BJ (cell line): ENCODE results near the gene DTNA. TPM values are rescaled to one million over a fixed set of nuclear protein-coding genes. Genes with fewer than 3 reads are reported as not detected.

Experiments
- CTCF ChIA-PET: fragments of 350-600 bp; formaldehyde crosslinking; extraction: SDS; loops from one replicate; lab custom pipeline; 2021; ENCODE audit warnings: antibody characterized with exemption, inconsistent platforms; lab: Yijun Ruan, JAX
- POLR2A ChIA-PET: fragments of 300-600 bp; sonication (Branson Sonifier 250); formaldehyde crosslinking; extraction: SDS; loops from one replicate; lab custom pipeline; 2021; ENCODE audit warnings: antibody characterized with exemption; lab: Charles Lee
- DNase-seq: peaks from one replicate; pipeline ENCODE4 v3.0.0-alpha.2; 2011; ENCODE audit warnings: low read depth
- H3K27me3 ChIP-seq: 2 replicates; pipeline ENCODE4 v1.6.0; 2011; ENCODE audit warnings: low read length; ENCODE audit not compliant: control insufficient read depth, insufficient read depth
- H3K36me3 ChIP-seq: 2 replicates; pipeline ENCODE4 v1.5.1; 2011; ENCODE audit warnings: low read length; ENCODE audit not compliant: control insufficient read depth, insufficient read depth
- H3K4me3 ChIP-seq: 2 replicates; pipeline ENCODE4 v1.5.1; 2011; ENCODE audit warnings: low read depth, mild to moderate bottlenecking, control low read depth, low read length
- polyA plus RNA-seq: library from polyadenylated mRNA; depleted of rRNA; stranded (reverse); fragments of >200 nt; gene quantifications from 2 replicates; pipeline ENCODE4 v1.2.3, GENCODE V29; 2011
- TF ChIP-seq, protein P1 (sequence below): IDR thresholded peaks from 2 replicates; pipeline ENCODE4 v1.5.1; 2011; ENCODE audit warnings: low read depth, mild to moderate bottlenecking, control low read depth, inconsistent platforms, low read length, moderate library complexity; ENCODE audit not compliant: insufficient read depth

The DTNA gene
- polyA plus RNA-seq, 1 experiment = 4.9 TPM

DNA sequence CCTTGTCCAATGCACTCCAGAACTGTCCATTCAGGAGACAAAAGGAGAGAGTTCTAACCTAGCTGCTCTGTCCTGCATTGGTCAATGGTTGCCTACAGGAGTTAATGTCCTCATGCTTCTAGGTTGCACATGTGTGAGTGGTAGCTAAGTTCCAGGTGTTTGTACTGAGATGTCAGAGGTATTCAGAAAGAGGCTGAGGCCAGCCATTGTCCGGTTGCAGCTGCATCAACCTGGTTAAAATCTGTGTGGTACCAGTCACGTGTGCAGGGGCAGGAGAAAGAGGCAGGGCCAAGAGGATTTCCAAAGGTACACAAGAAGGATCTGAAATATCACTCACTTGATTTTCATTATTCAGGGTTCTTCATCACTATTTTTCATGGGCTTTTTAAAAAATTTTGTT lies 70.8 kb downstream of the DTNA start:
- POLR2A ChIA-PET = no interaction called here
- DNase-seq = no peak
- H3K36me3 ChIP-seq = no peaks in the 10 kb centered on the region
- CTCF ChIA-PET = interaction anchor here (14.2 kb wide), 1 partner anchor 120 kb away, joined by 180 read pairs; no protein-coding TSS in a partner anchor
- no peaks in the 10 kb centered on the region for H3K27me3 ChIP-seq
- TF ChIP-seq, protein P1, sequence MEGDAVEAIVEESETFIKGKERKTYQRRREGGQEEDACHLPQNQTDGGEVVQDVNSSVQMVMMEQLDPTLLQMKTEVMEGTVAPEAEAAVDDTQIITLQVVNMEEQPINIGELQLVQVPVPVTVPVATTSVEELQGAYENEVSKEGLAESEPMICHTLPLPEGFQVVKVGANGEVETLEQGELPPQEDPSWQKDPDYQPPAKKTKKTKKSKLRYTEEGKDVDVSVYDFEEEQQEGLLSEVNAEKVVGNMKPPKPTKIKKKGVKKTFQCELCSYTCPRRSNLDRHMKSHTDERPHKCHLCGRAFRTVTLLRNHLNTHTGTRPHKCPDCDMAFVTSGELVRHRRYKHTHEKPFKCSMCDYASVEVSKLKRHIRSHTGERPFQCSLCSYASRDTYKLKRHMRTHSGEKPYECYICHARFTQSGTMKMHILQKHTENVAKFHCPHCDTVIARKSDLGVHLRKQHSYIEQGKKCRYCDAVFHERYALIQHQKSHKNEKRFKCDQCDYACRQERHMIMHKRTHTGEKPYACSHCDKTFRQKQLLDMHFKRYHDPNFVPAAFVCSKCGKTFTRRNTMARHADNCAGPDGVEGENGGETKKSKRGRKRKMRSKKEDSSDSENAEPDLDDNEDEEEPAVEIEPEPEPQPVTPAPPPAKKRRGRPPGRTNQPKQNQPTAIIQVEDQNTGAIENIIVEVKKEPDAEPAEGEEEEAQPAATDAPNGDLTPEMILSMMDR = no peak
- H3K4me3 ChIP-seq = no peak overlapping the region

DNA sequence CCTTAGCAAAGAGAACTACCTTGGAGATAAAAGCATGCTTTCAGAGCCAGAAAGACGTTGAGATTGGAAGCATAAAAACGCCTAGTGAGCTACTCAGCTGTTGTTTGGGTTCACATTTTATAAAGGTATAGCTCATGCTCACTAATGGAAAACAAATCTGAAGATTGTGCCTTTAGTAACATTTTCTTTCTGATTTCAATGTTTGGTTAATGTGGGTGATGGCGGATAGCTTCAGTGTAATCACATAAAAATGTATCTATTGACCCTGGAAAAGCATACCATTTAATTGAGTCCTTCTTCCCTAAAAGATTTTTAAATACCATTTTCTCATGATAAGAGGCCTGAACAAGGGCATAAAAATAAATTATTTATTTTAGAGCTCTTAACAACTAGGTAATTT lies 73.4 kb downstream of the DTNA start:
- H3K36me3 ChIP-seq = no peaks in the 10 kb centered on the region
- TF ChIP-seq, protein P1 = no peak
- CTCF ChIA-PET = interaction anchor here (0.8 to 14.2 kb wide), 5 partner anchors 10 to 187 kb away, joined by 3 to 180 read pairs (median 4); no protein-coding TSS in a partner anchor
- POLR2A ChIA-PET = interaction anchor here (0.6 to 0.7 kb wide), 2 partner anchors 507 to 603 kb away, joined by 4 read pairs; no protein-coding TSS in a partner anchor
- H3K4me3 ChIP-seq = no peak overlapping the region
- H3K27me3 ChIP-seq = no peaks in the 10 kb centered on the region
- DNase-seq = no peak

DNA sequence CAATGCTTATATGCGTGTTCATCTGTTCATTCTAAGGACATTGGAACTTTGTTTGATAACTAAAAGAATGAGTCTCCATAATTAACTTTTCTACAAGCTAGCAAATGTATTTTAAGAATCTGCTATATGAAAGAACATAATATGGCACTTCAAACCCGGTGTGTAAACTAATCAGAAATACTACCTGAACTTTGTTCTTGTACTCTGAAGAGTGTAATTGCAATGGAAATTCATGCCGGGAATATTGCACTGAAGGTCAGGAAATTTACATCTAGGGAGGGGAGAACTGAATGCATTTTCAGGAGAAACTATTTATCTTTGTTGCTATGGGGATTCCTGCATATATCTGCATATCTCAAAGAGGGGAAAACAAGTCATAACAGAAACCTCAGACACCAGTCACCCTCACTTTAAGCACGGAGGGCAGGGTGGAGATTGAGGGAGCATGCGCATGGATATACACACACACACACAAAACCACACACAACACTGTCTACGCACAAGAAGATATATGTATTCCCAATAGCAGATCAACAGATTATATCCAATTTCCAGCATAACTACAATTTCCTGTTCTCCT lies 76.2 kb downstream of the DTNA start:
- H3K4me3 ChIP-seq = no peak overlapping the region
- DNase-seq = no peak
- H3K27me3 ChIP-seq = no peaks in the 10 kb centered on the region
- TF ChIP-seq, protein P1 = no peak
- CTCF ChIA-PET = interaction anchor here (0.6 to 14.2 kb wide), 6 partner anchors 9 to 663 kb away, joined by 3 to 180 read pairs (median 4); no protein-coding TSS in a partner anchor
- POLR2A ChIA-PET = no interaction called here
- H3K36me3 ChIP-seq = no peaks in the 10 kb centered on the region

DNA sequence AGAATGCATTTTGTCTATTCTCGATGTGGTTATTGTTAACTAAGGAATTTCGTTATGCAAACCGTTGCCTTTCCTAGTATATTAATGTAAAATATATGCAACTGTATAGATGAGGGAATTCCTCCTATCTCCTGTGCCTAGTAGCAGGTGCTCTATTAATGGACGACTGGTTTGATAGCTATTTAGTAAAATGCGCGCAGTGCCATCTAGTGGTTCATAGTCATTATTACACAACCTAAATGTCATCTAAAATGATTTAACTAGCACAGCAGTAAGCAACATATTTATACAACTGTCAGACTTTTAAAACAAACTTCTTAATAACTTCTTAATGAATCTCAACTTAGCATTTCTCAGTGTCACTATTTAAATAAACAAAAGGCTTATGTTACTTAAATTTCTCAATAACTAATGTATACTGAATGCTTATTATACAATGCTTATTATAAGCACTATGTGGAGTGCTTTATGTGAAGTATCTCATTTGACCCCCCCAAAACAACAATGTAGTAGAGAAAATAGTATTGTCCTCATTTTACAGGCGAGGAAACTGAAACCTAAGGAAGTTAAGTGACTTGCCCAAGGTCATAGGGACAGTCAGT lies 77.9 kb downstream of the DTNA start:
- ChIA-PET CTCF (interaction anchor here (0.7 to 14.2 kb wide), 8 partner anchors 15 to 665 kb away, joined by 3 to 180 read pairs (median 5); no protein-coding TSS in a partner anchor), POLR2A (no interaction called here)
- no peaks in the 10 kb centered on the region for H3K36me3 ChIP-seq
- no peak overlapping the region for H3K4me3 ChIP-seq
- TF ChIP-seq, protein P1 = peak; percentile 55
- no peak for DNase-seq
- no peaks in the 10 kb centered on the region for H3K27me3 ChIP-seq

DNA sequence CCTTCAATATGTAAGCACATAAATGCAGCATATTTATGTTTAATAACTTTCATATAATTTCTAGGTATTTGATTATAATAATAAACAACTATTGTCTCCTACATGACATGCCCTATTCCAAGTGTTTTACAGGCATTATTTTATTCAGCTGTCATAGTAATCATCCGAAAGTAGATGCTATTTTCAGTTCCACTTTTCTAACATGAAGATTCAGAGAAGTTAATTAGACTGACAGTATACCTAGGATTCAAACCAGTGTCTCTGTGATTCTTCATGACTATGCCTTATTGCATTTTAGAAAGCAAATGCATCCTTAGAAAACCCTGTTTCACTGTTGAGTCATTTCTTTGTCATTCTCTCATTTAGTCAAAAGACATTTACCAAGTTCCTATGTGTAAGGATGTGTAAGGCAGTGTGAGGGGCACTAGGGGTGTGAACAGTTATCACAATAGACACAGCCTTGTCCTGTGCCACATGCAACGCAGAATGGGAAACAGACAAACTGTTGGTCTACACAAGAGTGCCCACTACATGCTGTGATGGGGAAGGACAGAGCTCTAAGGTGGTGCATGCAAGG lies 79.8 kb downstream of the DTNA start:
- TF ChIP-seq, protein P1 = no peak
- H3K36me3 ChIP-seq = no peaks in the 10 kb centered on the region
- CTCF ChIA-PET = interaction anchor here (0.8 to 14.2 kb wide), 5 partner anchors 129 to 672 kb away, joined by 3 to 180 read pairs (median 5); no protein-coding TSS in a partner anchor
- H3K4me3 ChIP-seq = no peak overlapping the region
- no peak for DNase-seq
- H3K27me3 ChIP-seq = no peaks in the 10 kb centered on the region
- POLR2A ChIA-PET = no interaction called here
